ENCODE data around the gene MED15. TPM values are rescaled to one million over a fixed set of nuclear protein-coding genes. Genes with fewer than 3 reads are reported as not detected.
A peak's percentile ranks its signal among the peaks of the same experiment; 100 is the strongest.

Gene MED15
- total RNA-seq, 4 donors from 2014 or later, result 36.5 to 90.5 (median 57.2) TPM

DNA sequence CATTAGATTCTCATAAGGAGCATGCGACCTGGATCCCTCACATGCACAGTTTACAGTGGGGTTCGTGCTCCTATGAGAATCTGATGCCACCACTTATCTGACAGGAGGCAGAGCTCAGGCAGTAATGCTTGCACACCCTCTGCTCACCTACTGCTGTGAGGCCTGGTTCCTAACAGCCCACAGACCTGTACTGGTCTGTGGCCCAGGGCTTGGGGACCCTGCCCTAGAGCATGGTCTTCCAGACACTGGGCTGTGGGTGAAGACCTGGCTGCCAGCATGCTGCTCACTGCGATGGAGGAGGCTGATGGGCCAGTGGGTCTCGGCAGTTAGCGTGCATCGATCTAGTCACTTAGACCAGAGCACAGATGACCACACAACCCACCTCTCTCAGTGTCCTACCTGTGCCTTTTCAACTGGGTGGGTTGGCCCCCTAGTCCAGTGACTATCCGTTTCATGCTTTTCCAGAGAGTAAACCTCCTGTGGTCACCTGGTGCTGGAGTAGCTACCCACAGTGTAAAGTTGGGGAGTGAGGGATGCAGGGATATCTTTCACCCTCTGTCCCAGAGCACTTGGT lies 21.1 kb downstream of the MED15 start:
- ATAC-seq (ENCODE audit: low FRiP score), result no peak

DNA sequence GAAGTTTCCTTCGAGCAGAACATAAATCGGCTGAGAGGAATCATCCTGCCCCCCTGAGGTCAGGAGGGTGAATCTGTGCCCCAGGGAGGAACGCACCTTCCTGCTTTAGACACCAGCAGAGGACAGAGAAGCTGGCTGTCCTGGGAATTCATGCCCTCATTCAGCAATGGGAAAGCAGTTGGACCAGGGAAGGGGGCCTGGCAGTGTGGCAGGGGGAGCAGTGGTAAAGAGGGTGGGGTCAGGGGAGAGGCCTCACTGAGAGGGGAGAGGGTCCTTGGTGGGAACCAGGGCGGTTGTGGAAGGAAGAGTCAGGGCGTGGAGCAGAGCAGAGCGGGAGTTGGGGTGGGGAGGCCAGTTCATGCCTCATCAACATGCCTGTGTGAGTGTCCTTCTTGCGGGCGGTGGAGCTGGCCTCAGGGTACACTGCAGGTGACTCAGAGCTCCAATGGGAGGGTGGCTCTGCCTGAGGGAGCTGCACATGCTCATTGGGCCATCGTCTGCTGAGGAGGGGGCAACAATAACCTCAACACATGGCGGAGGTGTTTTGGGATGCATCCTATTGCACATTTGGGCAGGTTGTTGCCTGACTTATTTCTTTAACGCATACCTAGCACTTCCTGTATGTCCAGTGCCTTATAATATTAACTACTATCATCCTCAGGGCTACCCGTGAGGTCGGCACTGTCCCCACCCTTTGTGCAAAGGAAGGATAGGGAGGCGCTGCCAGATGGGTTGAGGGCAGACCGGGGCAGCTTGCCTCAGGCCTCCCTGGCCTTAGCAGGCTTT lies 23.2 kb downstream of the MED15 start:
- TF ChIP-seq, protein P1, sequence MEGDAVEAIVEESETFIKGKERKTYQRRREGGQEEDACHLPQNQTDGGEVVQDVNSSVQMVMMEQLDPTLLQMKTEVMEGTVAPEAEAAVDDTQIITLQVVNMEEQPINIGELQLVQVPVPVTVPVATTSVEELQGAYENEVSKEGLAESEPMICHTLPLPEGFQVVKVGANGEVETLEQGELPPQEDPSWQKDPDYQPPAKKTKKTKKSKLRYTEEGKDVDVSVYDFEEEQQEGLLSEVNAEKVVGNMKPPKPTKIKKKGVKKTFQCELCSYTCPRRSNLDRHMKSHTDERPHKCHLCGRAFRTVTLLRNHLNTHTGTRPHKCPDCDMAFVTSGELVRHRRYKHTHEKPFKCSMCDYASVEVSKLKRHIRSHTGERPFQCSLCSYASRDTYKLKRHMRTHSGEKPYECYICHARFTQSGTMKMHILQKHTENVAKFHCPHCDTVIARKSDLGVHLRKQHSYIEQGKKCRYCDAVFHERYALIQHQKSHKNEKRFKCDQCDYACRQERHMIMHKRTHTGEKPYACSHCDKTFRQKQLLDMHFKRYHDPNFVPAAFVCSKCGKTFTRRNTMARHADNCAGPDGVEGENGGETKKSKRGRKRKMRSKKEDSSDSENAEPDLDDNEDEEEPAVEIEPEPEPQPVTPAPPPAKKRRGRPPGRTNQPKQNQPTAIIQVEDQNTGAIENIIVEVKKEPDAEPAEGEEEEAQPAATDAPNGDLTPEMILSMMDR (IDR thresholded peaks at IDR 0.05), result no peak
- DNase-seq (ENCODE audit: low spot score) (no peak), ATAC-seq (ENCODE audit: low FRiP score) (peak; percentile 69)

More for the DNA sequence above, 21.1 kb downstream of the MED15 start:
- DNase-seq (ENCODE audit: low spot score), result no peak
- TF ChIP-seq, protein P1 (IDR thresholded peaks at IDR 0.05), result no peak

DNA sequence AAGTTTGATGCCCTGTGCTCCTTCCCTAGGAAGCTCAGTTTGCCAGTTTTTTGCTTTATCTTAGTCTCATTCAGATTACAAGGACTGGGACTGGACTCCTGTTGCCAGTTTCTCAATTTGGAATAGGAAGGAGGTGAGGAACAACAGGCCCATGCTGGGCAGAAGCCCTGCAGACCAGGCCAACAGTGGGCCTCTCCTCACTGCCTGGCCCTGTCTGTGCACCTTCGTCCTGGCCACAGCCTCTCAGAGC lies 23.7 kb downstream of the MED15 start:
- DNase-seq (ENCODE audit: low spot score) (no peak), ATAC-seq (ENCODE audit: low FRiP score) (no peak)
- TF ChIP-seq, protein P1 (IDR thresholded peaks at IDR 0.05), result no peak

DNA sequence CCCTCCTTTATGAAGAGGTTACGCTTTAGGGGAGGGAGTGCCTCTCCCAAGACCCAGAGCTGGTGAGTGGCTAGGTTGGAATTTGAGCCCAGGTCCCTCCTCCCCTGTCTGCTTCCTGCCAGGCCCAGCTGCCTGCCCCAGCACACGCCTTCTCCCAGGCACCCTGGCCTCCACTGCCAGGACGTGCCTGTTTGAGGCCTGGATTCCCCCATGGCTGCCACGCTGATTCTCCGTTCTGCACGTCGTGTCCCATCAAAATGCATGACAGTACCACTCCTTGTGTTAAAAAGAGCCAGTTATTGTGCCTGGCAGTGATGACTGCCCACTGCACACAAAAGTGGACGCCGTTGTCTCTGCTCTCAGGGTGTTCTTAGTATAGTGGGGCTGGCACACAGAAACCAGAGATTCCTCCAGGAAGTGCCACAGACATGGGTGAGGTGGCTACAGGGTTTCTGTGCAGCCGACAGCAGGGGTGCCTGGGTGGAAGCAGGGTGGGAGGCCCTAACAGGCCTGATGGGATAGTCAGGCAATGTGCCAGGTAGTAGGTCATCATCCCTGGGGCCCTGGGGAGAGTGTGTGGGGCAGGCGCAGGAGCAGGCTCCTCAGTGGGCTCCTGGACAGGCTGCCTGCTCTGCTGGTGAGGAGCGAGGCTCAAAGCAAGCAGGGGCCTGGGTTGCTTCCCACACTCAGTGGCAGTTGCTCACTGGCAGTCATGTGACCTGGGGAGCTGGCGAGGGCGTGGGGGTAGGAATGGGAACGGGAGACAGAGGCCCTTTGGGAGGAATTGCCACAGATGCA lies 24.2 kb downstream of the MED15 start:
- ATAC-seq (ENCODE audit: low FRiP score) (peak; percentile 78), DNase-seq (ENCODE audit: low spot score) (no peak)
- TF ChIP-seq, protein P1 (IDR thresholded peaks at IDR 0.05), result no peak

DNA sequence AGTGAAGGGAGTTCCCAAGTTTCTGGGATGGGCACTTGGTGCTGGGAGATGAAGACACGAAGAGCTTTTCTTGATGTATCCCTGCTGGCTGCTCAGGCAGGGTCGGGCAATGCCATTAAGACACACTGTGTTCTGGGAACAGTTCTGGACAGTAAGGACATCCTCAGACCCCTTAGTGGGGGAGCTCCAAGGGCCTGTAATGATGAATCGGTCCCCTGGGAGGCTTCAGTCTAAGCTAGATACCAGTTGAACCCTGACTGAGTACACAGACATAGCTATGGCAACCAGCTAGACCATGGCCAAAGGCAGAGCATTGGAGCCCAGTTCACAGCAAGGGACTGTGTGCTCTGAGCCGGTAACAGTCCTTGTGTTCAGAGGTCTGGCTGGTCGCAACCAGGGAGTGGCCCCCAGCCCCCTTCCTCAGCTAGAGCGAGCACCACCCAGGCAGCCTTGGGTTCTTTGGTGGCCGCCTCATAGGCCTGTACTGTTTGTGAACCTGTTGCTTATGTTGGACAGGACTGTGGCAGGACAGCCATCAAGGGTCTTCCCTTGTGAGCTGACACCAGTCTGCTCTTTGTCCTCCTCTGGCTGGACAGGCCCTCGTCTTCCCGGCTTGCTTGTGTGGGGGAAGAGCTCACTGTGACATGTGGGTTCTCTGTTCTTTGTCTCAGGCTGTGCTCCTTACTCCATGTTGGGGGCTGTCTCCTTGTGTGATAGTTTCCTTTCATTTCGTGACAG lies 25.0 kb downstream of the MED15 start:
- no peak for DNase-seq (ENCODE audit: low spot score)
- no peak for ATAC-seq (ENCODE audit: low FRiP score)
- TF ChIP-seq, protein P1 (IDR thresholded peaks at IDR 0.05), result no peak

DNA sequence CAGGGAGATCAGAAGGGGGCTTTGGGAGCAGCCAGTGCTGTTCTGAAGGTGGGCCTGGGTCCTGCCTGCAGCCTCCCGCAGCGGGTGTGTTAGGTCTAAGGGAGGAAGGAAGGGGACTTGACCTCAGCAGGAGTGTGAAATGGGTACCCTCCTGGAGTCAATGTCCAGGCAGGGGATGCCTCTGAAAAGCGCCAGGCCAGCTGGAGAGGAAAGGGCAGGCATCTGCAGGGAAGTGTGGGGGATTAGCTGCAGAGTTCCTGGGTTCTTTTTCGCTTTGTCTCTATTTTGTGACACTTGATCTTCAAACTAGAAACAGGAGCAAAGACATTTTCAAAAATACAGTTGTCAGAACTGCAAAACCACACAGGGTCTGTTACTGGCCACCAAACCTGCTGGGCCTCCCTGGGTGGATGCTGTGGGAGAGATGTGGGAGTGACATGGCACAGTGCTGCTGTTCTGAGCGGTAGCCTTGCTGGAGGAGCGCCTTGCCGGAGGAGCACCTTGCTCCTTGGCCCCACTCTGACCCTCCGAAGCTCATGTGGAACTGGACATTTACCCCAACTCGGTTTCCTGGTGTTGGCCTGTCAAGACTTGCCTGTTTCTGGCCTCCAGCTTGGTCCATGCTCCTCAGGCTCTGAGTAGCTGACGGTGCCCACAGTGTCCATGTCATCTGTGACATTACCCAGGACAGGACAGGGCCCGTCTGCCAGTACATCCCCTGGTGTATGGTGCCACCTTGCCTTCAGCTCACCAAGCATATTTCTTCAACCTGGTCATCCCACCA lies 25.9 kb downstream of the MED15 start:
- TF ChIP-seq, protein P1 (IDR thresholded peaks at IDR 0.05), result no peak
- no peak for ATAC-seq (ENCODE audit: low FRiP score)
- DNase-seq (ENCODE audit: low spot score), result no peak

Data from omental fat pad (tissue), 4 donors.